Fibroblast of peridontal ligament (primary cell): ENCODE results near the gene TMEM63A.

ENCODE experiments used
- DNase-seq: peaks from one replicate; pipeline ENCODE4 v3.0.0-alpha.2; 2010; ENCODE audit errors: extremely low read depth

Gene TMEM63A

DNA sequence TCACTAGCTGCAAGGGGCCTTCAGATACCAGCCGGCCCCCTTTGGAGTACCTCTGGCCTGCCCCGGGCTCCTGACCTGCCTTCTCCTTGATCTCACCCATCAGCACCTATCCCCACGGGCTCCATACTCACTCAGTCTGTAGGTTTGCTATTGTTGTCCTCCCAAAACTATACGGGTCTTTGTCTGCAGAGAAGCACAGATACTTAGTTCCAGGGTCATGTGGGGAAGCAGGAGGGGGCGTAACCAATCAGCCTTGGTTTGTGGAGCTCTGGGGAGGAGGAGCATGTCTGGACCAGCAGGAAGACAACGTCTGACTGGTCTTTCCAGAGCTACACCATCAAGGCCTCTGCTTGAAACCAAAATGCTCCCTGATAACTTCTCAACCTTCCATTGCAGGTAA lies 15.2 kb downstream of the TMEM63A start:
- DNase-seq = no peak

DNA sequence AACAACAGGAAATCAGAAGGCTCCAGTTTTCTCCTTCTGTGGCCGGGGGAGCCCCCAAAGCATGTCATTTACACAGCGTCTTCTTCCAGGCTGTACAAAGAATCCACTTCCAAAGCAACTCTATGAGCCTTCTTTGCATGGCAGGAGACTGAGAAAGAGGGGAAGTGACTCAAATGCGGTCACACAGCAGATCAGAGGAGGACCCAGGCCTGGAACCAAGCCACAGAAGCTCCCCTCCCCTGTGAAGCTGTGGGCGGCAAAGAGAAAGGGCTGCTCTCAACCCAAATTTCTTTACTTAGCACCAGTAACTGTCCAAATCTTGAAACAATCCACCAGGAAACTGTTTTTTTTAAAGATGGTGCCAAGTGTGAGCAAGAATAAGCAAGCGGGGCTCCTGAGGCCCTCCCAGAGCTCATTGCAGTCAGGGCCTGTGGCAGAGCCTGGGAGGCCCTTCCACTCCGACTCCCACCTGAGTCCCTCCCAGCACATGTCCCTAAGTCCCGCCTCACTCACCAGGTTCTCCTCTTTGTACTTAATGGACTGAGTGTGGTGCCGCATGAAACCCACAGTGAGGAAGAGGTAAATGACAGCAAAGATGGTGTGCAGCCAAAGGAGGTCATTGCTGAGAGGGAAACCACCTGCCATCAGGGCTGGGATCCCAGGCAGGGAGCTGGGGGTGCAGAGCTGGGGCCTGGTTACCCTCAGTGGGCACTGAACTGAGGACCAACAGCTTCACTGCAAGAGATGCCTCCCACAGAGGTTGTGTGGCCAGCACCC lies 15.9 kb downstream of the TMEM63A start:
- peak; percentile 63 for DNase-seq

DNA sequence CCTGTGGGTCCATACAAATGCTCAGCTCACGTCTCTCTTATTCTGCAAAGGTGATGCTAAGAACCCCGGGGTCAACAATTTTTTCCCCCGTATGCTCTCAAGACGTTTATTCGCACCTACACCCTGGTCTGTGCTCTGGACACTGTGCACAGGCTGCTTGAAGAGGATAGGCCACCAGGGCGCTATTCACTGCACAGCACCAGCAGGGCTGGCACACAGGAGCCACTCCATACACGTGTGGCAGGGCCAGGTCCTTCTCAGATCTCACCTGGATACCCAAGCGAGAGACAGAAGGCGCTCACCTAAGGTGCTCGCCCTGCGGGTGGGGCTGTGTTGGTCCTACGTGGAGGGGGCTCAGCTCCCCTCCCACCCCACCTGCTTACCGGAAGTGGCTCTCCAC lies 16.7 kb downstream of the TMEM63A start:
- DNase-seq = no peak

DNA sequence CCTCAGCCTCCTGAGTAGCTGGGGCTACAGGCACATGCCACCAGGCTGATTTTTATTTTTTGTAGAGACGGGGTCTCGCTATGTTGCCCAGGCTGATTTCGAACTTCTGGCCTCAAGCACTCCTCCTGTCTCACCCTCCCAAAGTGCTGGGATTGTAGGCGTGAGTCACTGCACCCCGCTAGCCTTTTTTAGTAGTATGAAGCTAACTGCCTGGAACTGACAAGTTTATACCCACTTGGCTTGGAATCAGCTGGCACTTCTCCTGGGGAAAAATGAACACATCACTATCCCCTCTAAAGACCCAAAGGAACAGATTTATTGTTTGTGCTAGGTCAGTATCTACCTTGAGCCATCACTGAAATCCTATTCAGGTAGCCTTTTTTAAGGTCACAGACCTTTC lies 19.0 kb downstream of the TMEM63A start:
- peak; percentile 25 for DNase-seq

DNA sequence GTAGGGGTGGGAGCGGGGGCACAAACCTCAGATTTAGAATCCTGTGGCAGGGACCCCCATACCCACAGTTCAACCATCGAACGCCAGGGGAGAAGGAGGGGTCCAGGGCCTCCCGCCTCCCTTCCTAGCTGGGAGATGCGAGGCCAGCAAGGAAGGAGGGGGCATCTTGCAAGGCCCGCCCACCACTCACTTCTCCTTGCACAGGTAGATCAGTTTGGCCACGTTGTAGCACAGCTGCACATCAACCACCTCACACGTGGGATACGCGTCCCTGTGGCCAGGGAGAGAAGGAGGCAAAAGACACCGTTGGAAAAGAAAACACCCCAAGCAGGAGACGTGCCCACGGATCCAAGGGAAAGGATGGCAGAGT lies 19.6 kb downstream of the TMEM63A start:
- no peak for DNase-seq

DNA sequence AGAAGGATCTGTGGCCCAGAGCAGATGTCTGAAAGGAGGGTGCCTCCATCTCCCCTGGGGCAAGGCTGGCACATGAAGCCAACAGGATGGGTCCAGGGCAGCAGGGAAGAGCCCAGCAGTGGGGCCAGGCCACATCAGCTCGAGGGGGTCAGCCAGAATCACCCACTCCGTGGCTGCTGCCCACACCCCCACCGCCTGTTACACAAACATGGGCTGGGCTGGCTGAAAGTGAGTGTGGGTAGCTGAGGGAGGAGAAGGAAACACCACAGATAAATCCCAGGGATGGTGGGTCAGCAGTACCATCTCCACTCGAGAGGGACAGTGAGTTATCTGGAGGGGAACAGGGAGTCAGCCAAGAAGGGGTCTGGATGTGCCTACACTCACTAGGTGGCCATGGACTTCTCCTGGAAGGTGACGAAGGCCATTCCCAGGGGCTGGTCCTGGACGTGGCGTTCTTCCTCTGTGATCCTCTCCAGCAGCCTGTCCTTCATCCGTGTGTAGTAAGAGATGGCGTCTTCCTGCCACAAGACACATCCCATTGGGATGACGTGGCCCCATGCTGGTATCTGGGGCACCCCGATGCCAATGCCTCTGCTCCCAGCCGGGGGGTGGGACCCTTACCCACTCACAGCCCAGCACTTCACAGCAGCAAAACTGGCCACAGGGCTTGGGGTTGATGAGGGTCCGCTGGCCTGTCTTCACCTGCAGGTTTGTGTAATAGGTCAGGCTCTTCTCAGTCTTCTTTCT lies 20.2 kb downstream of the TMEM63A start:
- DNase-seq = no peak

DNA sequence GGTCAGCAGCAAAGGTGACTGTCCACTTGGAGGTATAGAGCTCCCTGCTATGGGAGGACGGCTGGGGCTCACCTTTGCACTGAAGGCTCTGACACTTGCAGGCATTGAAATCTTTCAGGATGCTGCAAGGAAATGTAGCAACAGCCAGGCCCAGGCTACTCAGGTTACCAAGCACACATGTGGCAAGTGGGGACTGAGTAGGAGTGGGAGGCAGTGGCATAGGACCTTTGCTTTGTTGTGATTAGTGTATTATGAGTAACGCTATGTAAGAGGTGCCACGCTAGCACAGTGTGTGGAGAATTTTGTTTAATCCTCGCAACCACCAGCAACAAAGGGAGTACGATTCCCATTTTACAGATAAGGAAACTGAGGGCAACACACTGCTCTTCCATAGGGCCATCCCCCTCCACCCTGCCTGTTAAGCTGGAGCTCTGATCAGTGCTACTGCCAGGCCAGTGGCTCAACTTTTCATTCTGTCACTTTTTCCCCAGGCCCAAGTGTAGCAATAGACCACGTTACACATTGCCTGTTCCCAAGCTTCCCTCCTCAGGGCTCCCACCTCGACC lies 21.2 kb downstream of the TMEM63A start:
- no peak for DNase-seq

DNA sequence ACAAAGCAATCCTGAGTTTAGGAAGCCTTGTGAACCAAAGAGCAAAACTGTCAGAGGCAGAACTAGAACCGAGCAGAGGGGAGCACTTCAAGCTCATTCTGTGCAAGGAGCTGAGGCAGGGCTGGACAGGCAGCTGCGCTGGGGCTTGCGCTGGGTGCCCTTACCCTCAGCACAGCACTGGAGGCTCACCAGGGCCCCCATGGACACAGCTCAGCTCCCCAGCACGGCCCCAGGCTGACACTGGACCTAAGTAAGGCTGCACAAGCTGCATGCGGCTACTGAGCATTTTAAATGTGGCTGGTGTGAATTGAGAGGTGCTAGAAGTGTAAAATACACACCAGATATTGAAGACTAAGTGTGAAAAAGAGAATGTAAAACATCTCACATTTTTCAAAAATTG lies 22.1 kb downstream of the TMEM63A start:
- no peak for DNase-seq

DNA sequence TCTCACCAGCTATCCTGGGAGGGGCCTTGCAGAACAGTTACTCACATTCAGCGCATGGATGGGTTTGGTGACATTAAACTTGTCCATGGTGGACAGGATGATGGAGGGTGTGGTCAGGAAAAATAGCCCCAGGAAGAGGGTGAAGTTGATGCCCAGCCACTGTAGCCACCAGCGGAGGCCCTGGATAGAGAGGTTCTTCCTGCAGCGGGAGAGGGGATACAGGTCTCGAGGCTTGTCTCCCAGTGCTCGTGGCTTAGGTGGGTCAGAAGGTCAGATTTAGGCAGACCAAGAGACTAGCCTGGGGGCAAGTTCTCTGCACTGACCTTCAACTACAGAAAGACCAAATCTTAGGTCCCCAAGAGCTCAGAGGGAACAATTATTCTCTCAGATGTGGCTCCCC lies 23.0 kb downstream of the TMEM63A start:
- DNase-seq = no peak

DNA sequence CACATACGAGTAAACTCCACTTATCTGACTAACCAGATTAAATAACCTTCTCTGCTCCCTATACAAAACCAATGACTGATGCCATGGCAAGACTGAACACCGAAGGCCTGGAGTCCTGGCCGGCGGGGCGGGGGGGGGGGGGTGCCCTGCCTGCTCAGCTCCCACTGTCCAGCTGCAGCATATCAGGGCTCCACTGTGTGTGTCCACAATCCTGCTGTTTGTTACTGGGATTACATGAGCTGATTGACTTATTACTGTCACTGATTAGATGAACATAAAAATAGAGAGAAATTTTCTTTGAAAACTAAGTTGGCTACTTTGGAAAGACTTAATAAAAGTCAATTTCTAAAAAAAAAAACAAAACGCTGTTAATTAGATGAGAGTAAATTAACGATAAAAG lies 24.9 kb downstream of the TMEM63A start:
- no peak for DNase-seq

DNA sequence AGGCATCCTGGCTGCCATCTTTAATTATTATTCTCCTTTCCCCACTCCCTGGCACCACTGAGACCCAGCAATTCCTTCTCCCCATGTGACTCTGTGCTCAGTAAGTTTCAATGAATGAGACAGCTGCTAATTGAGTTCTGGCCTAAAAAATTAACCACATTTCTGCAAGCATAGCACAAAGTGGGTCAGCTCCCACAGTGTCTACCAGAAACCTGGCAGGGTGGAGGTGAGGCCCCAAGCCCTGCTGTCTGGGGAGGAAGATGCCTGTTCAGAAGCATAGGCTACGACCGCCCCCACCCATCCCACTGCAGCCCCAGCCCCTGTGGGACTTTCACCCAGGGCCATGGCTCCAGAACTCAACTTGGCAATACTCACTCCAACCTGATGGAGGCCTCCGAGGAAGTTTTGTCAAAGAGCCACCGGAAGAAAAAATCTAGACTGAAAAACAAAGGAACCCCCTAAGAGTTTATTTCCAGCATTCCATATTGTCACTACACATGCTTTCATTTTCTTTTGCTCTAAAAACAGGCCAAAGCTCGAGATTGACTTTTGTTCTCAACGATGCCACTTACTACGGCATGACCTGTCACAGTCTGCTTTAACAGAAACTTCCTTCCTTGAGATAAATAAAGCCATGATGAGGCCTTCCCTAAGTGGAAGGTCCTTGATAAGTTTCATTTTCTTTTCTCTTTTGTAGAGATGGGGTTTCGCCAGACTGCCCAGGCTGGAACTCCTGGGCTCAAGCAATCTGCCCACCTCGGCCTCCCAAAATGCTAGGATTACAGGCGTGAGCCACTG lies 26.5 kb downstream of the TMEM63A start:
- DNase-seq = no peak

DNA sequence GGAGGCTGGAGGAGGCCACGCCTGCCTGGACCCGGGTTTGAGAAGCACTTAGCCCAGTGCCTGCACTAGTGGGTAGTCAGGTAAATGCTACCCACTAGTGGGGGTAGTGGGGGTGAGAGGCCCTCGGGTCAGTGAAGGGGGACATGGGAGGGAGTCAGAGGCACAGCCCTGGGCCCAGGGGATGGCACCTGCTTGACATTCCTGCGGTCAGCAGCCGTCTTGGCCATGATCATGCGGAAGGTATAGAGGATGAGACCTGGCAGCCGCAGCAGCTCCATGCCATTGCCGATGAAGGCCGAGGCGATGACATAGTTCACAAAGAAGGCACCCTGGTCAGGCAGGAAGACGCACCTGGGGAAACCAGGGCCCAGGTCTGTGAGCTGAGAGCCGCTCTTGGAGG lies 28.7 kb downstream of the TMEM63A start:
- DNase-seq = no peak

DNA sequence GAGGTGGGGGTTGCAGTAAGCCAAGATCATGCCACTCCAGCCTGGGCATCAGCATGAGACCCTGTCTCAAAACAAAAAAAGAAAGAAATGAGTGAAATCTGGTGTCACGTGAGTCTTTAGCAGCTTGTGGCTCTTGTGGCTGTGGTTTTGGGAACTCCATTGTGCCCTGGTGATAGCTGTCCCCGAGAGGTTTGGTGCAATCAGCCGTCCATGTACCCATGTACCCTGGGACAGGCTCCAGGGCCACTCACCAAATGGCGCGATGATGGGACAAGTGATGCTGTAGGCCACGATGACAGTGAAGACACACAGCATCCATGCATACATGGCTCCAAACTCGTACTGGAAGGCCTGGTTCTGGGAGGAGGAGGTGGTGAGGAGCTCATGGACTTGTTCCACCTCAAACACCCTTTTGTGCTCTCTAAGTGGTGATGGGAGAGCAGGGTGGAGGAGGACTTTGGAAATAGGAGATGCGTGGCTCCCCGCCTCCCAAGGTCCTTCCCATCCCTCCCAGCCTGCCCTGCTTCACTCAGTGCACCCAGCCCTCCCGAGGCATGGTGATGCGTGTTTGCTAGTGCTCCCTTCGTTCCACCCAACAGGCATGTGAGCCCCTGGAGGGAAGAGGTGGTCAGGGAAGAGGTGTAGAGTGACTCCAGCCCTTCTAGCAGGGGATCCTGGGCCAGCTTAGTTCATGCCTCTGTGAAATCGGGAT lies 29.6 kb downstream of the TMEM63A start:
- DNase-seq = no peak

DNA sequence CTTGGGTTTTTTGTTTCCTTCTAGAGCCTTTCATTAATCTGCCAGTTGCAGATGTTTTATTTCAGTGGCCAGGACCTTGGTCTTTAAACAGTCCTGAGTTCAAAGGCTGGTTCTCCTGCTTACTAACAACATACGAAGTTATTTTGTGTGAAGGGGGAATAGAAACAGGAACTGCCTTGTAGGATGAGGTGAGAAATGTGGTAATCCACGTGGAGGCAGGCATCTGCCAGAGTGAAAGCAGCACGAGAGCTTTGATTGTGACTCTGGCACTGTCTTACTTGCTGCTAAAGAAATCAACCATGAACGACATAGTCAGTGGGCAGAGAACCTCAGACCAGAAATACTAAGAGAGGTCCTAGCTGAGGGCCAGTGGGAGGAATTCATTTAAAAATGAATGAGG lies 30.4 kb downstream of the TMEM63A start:
- DNase-seq = no peak

DNA sequence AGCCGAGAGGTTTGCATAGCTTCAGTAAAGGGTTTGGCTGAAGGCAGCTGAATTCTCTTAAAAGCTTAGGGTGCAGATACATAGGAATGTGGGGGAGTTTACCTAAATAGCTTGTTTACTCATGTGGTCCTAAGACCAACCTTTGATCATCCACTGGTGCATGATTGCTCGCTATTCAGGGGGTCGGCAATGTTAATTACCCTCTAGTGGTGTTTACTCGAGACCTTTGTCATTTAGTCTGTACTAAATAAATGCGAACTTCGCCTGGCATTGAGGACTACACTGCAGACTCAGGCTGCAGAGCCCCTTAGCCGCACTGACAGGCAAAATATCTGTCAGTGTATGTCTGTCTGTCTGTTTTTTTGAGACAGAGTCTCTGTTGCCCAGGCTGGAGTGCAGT lies 31.8 kb downstream of the TMEM63A start:
- no peak for DNase-seq

DNA sequence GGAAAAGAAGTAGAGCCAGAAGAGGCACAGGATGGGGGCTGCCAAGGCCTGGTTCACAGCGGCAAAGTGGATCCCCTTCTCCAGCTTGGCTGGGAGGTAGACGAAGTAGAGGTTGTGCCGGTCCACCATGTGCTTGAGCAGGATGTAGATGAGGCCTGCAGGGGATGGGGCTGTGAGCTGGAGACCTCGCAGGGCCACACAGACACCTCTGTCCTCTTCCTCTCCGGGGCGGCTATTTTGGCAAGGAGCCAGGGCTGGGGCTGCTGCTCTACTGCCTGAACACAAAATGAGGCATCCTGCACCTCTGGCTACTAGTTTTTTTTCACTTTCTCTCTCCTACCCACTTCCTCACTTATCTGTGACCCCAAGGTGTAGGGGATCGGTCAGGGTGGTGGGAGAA lies 32.3 kb downstream of the TMEM63A start:
- no peak for DNase-seq

DNA sequence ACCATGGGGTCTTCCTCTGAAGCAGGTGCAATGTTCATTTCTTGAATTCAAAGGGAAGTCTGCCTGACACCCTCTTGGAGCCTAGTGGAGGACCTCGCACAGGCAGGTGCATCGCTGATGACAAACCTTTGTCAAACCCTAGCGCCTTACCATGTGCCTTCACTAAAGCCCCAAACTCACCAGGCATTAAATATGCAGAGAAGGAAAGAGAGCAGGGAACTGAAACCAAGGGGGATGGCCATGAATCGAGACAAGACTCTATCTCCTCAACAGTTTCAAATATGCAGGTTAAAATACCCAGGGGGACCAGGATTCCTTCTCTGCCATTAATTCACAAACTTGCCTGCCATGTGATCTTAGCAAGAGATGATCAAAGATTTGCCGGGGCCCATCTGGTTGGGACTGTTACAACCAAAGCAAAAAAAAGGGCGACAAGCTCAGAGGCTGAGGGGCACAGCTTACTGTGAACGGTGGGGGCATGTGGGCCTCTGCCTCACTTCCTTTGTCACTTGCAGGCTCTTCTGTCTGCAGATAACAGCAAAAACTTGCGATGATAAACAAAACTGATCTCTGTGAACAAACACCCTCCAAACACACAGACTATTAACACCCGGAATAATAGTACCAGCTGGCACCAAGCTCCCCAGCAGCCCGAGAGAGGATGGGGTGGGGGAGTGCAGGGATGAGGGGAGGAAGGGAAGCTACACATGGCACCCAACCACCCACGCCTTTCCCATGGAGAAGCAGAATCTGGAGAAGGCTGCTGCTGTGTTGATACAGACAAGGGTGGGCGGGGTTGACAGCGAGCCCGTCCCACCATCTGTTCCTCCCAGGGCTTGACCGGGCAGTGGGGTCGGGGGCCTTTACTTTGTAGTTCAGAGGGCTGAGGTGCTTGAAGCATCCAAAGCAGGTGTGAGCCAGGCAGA lies 33.9 kb downstream of the TMEM63A start:
- no peak for DNase-seq

DNA sequence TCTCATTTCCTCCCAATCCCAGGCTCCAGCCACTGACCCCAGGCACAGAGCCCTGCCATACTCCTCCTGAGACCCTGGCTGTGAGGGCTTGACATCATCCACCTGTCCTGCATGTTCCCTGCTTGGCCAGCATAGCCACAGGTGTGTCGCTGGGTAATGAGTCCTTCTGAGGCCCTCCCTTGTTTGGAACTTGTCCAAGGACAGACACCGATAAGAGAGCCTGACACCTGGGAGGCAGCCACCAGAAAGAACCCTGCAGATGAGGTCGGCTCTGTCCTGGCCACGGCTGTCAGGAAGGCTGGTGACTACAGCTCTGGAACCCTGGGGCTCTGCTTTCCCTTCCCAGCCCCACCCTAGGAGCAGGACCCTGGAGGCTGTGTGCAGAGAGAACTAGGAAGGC lies 34.6 kb downstream of the TMEM63A start:
- DNase-seq = no peak

DNA sequence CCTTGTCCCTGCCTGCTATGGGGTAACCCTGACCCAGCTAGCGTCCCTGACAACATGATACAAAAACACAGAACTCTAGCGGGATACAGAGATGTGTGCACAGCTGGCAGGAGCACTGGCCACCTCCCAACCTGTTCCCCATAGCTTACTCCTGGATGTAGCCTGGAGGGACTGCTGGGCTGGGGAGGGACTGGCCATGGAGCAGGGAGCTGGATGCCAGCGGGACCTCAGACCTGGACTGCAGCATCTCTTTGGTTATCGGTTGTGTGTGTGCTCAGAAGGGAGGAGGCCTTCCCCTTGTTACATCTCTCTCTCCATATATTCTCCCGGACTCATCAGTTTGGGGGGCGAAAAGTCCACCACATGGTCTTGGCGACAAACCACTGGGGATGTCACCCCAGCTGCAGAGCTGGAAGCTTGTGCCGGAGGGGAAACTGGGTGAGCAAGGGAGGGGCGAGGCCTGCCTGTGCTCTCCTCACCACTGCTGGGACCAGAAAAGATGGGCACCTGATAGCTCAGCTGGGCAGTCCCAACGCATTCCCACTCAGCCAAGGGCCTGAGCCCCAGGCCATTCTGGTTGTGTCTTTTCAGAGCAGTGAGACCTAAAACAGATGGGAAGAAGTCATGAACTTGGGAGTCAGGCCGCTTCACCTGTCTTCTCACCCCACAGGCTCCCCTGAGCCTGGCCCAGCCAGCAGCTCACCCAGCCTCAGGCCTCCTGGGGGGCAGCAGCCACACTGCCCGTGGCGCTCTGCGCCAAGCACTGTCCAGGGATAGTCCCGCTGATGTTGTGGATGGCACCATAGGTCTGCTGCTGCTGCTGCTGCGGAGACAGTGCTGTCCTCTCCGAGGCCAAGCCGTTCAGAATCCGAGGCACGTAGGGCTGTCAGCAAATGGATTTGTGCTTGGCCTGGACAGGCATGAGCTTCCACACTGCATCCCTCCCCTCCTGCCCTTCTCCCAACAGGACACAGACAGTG lies 35.6 kb downstream of the TMEM63A start:
- DNase-seq = no peak
